Liver (tissue), 9 donors: Measurements from ENCODE around the gene GALNT9. TPM values are rescaled to one million over a fixed set of nuclear protein-coding genes. Genes with fewer than 3 reads are reported as not detected.

ENCODE experiments used
- DNase-seq: peaks from one replicate; pipeline ENCODE4 v3.0.0-alpha.2; 2017; ENCODE audit warnings: low spot score
- H3K27ac ChIP-seq, 2 donors: one replicate each; pipeline ENCODE4 v1.7.0; 2013; ENCODE audit warnings: inconsistent platforms in 2 of 2, low read length in 2 of 2, control low read depth in 1 of 2, low read depth in 1 of 2, mild to moderate bottlenecking in 1 of 2
- H3K27me3 ChIP-seq, 4 donors: one replicate each; pipeline versions ENCODE4 v1.6.1 to v1.7.0; 2013; ENCODE audit warnings: low read length in 3 of 4, inconsistent platforms in 1 of 4, mild to moderate bottlenecking in 1 of 4, moderate library complexity in 1 of 4; ENCODE audit not compliant: control insufficient read depth in 4 of 4, insufficient read depth in 4 of 4
- H3K36me3 ChIP-seq, 4 donors: one replicate each; pipeline versions ENCODE4 v1.6.1 to v1.7.0; 2013; ENCODE audit warnings: low read length in 3 of 4, mild to moderate bottlenecking in 3 of 4, low read depth in 1 of 4, moderate library complexity in 1 of 4; ENCODE audit not compliant: control insufficient read depth in 4 of 4, insufficient read depth in 3 of 4
- H3K4me1 ChIP-seq, 4 donors: one replicate each; pipeline versions ENCODE4 v1.6.1 to v1.7.0; 2013; ENCODE audit warnings: low read length in 3 of 4, mild to moderate bottlenecking in 3 of 4, moderate library complexity in 1 of 4; ENCODE audit not compliant: control insufficient read depth in 4 of 4, insufficient read depth in 4 of 4
- H3K4me3 ChIP-seq, 3 donors: one replicate each; pipeline versions ENCODE4 v1.6.1 to v1.7.0; 2013; ENCODE audit warnings: low read length in 3 of 3, control low read depth in 1 of 3, low read depth in 1 of 3, mild to moderate bottlenecking in 1 of 3
- H3K9ac ChIP-seq, 2 donors: one replicate each; pipeline ENCODE4 v1.7.0; 2013; ENCODE audit warnings: low read length in 2 of 2, mild to moderate bottlenecking in 2 of 2, moderate library complexity in 2 of 2, control low read depth in 1 of 2, low read depth in 1 of 2
- H3K9me3 ChIP-seq, 4 donors: one replicate each; pipeline versions ENCODE4 v1.6.1 to v1.7.0; 2013; ENCODE audit warnings: low read length in 3 of 4; ENCODE audit not compliant: control insufficient read depth in 4 of 4
- ATF3 ChIP-seq: IDR thresholded peaks from 2 replicates; pipeline ENCODE4 v1.6.1; 2016; ENCODE audit warnings: antibody characterized with exemption
- CTCF ChIP-seq: fragments of 150-350 bp; IDR thresholded peaks from 2 replicates; pipeline ENCODE4 v1.5.1; 2017; ENCODE audit warnings: improper control_type of control experiment, low read depth, low read length; ENCODE audit not compliant: missing input control
- EGR1 ChIP-seq, 2 donors: IDR thresholded peaks; 2 replicates each; pipeline ENCODE4 v1.6.1; 2016 to 2018; ENCODE audit warnings: antibody characterized with exemption in 2 of 2, low read depth in 2 of 2
- FOXA1 ChIP-seq: IDR thresholded peaks from 2 replicates; pipeline ENCODE4 v1.6.1; 2016; ENCODE audit warnings: antibody characterized with exemption
- FOXA2 ChIP-seq: IDR thresholded peaks from 2 replicates; pipeline ENCODE4 v1.6.1; 2016; ENCODE audit warnings: antibody characterized with exemption
- GABPA ChIP-seq, 2 donors: IDR thresholded peaks in 1 of 2; conservative IDR thresholded peaks in 1 of 2; 2 replicates each; pipeline ENCODE4 v1.6.1; 2016; ENCODE audit warnings: antibody characterized with exemption in 2 of 2, mild to moderate bottlenecking in 1 of 2, moderate library complexity in 1 of 2
- HNF4A ChIP-seq, 2 donors: conservative IDR thresholded peaks; 2 replicates each; pipeline ENCODE4 v1.6.1; 2016; ENCODE audit warnings: antibody characterized with exemption in 2 of 2, mild to moderate bottlenecking in 2 of 2
- HNF4G ChIP-seq: IDR thresholded peaks from 2 replicates; pipeline ENCODE4 v1.6.1; 2016; ENCODE audit warnings: antibody characterized with exemption
- JUND ChIP-seq, 2 donors: IDR thresholded peaks; 2 replicates each; pipeline ENCODE4 v1.6.1; 2016; ENCODE audit warnings: antibody characterized with exemption in 2 of 2
- MAX ChIP-seq: IDR thresholded peaks from 2 replicates; pipeline ENCODE4 v1.6.1; 2016; ENCODE audit warnings: antibody characterized with exemption
- NR2F2 ChIP-seq: IDR thresholded peaks from 2 replicates; pipeline ENCODE4 v1.6.1; 2016; ENCODE audit warnings: antibody characterized with exemption
- RAD21 ChIP-seq, 2 donors: IDR thresholded peaks; 2 replicates each; pipeline ENCODE4 v1.6.1; 2016; ENCODE audit warnings: antibody characterized with exemption in 2 of 2, mild to moderate bottlenecking in 2 of 2
- RXRA ChIP-seq, 2 donors: IDR thresholded peaks; 2 replicates each; pipeline ENCODE4 v1.6.1; 2017 to 2018; ENCODE audit warnings: antibody characterized with exemption in 2 of 2, mild to moderate bottlenecking in 1 of 2
- SP1 ChIP-seq: IDR thresholded peaks from 2 replicates; pipeline ENCODE4 v1.6.1; 2018; ENCODE audit warnings: antibody characterized with exemption, mild to moderate bottlenecking
- YY1 ChIP-seq: IDR thresholded peaks from 2 replicates; pipeline ENCODE4 v1.6.1; 2016; ENCODE audit warnings: antibody characterized with exemption, mild to moderate bottlenecking
- WGBS: extraction: QIAGEN DNeasy Blood & Tissue Kit; methylation state at CpG from one replicate; pipeline ENCODE4 v1.1.7; 2013; 5-methylcytosine and 5-hydroxymethylcytosine counted together
- polyA plus RNA-seq, 2 donors: library from polyadenylated mRNA; stranded (reverse) in 1 of 2; unstranded in 1 of 2; fragments of 200-250 nt in 1 of 2; fragments of >200 nt in 1 of 2; fragmentation: Nextera tagmentation in 1 of 2; extraction: Ambion mirVana in 1 of 2; gene quantifications; one replicate each; pipeline versions ENCODE4 v1.2.1 to v1.2.3, GENCODE V29; 2013 to 2015
- total RNA-seq, 2 donors: library from RNA; depleted of rRNA; stranded (reverse); fragments of >200 nt; gene quantifications; one replicate each; pipeline ENCODE4 v1.2.3, GENCODE V29; 2014
- TF ChIP-seq, protein P1 (sequence below): IDR thresholded peaks from 2 replicates; pipeline ENCODE4 v1.6.1; 2016; ENCODE audit warnings: antibody characterized with exemption, mild to moderate bottlenecking
- TF ChIP-seq, protein P2 (sequence below): IDR thresholded peaks from 2 replicates; pipeline ENCODE4 v1.6.1; 2016; ENCODE audit warnings: antibody characterized with exemption
- donor health status: healthy.
- donor health status: healthy.
- donor health status: healthy.
- donor health status: healthy.
- donor health status: healthy.

Gene GALNT9
- total and polyA plus RNA-seq, 4 donors, result 0.05 to 0.25 (median 0.09) TPM; not detected in 1

- H3K36me3 ChIP-seq, result no peaks in the 10 kb centered on the region
- WGBS, result 93% methylated on average over 23 of the region's 23 CpGs
- DNase-seq, result no peak
- H3K27ac ChIP-seq, result no peak overlapping the region
- no peak overlapping the region for H3K4me3 ChIP-seq
- TF ChIP-seq SP1, result no peak
- TF ChIP-seq NR2F2, result no peak
- no peak for TF ChIP-seq JUND (IDR thresholded peaks at IDR 0.05)
- TF ChIP-seq, protein P1, sequence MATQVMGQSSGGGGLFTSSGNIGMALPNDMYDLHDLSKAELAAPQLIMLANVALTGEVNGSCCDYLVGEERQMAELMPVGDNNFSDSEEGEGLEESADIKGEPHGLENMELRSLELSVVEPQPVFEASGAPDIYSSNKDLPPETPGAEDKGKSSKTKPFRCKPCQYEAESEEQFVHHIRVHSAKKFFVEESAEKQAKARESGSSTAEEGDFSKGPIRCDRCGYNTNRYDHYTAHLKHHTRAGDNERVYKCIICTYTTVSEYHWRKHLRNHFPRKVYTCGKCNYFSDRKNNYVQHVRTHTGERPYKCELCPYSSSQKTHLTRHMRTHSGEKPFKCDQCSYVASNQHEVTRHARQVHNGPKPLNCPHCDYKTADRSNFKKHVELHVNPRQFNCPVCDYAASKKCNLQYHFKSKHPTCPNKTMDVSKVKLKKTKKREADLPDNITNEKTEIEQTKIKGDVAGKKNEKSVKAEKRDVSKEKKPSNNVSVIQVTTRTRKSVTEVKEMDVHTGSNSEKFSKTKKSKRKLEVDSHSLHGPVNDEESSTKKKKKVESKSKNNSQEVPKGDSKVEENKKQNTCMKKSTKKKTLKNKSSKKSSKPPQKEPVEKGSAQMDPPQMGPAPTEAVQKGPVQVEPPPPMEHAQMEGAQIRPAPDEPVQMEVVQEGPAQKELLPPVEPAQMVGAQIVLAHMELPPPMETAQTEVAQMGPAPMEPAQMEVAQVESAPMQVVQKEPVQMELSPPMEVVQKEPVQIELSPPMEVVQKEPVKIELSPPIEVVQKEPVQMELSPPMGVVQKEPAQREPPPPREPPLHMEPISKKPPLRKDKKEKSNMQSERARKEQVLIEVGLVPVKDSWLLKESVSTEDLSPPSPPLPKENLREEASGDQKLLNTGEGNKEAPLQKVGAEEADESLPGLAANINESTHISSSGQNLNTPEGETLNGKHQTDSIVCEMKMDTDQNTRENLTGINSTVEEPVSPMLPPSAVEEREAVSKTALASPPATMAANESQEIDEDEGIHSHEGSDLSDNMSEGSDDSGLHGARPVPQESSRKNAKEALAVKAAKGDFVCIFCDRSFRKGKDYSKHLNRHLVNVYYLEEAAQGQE, result no peak
- no peak for TF ChIP-seq ATF3
- TF ChIP-seq, protein P2, sequence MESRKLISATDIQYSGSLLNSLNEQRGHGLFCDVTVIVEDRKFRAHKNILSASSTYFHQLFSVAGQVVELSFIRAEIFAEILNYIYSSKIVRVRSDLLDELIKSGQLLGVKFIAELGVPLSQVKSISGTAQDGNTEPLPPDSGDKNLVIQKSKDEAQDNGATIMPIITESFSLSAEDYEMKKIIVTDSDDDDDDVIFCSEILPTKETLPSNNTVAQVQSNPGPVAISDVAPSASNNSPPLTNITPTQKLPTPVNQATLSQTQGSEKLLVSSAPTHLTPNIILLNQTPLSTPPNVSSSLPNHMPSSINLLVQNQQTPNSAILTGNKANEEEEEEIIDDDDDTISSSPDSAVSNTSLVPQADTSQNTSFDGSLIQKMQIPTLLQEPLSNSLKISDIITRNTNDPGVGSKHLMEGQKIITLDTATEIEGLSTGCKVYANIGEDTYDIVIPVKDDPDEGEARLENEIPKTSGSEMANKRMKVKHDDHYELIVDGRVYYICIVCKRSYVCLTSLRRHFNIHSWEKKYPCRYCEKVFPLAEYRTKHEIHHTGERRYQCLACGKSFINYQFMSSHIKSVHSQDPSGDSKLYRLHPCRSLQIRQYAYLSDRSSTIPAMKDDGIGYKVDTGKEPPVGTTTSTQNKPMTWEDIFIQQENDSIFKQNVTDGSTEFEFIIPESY, result no peak
- TF ChIP-seq RXRA (IDR thresholded peaks at IDR 0.05), result no peak
- TF ChIP-seq RAD21 (IDR thresholded peaks at IDR 0.05), result no peak
- no peak for TF ChIP-seq CTCF
- TF ChIP-seq FOXA2, result no peak
- no peak for TF ChIP-seq GABPA (IDR thresholded peaks at IDR 0.05 in 1 of 2, conservative IDR thresholded peaks at IDR 0.05 in 1 of 2)
- no peak for TF ChIP-seq HNF4G
- no peak for TF ChIP-seq YY1
- no peak for TF ChIP-seq HNF4A (conservative IDR thresholded peaks at IDR 0.05)
- TF ChIP-seq MAX, result no peak
- no peak for TF ChIP-seq EGR1 (IDR thresholded peaks at IDR 0.05; ENCODE audit: low read depth in 2 of 2)
- no peak overlapping the region for H3K9ac ChIP-seq
- no peaks in the 10 kb centered on the region for H3K27me3 ChIP-seq
- H3K4me1 ChIP-seq, result no peaks in the 10 kb centered on the region
- no peaks in the 10 kb centered on the region for H3K9me3 ChIP-seq
These were observed 15.2 kb upstream of the GALNT9 start for GRCh38 chr12:132344601-132345000.

DNA sequence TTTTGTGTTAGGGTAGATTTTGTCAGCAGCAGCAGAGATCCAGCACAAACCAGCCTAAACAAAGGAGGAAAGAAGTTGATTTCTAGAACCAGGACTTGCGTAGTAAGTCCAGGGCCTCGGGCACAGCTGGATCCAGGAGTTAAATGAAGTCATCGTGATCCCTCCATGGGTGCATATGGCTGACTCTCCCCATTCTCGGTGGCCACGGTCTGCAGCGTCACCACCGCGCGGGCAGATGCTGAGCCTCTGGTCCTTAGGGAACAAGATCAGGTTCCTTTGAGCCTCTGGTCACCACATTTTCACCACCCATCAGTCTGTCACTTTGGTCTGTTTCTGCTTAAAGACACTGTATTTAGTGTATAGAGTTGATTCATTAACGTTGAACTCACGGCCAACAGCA is 14.8 kb upstream of the GALNT9 start:
- H3K36me3 ChIP-seq, result no peaks in the 10 kb centered on the region
- WGBS, result 89% methylated on average over 11 of the region's 11 CpGs
- H3K27ac ChIP-seq, result no peak overlapping the region
- H3K4me1 ChIP-seq, result no peaks in the 10 kb centered on the region
- DNase-seq, result no peak
- H3K9me3 ChIP-seq, result no peaks in the 10 kb centered on the region
- no peak overlapping the region for H3K4me3 ChIP-seq
- H3K9ac ChIP-seq, result no peak overlapping the region
- no peaks in the 10 kb centered on the region for H3K27me3 ChIP-seq
- TF ChIP-seq HNF4G, result no peak
- TF ChIP-seq RXRA (IDR thresholded peaks at IDR 0.05), result no peak
- TF ChIP-seq GABPA (IDR thresholded peaks at IDR 0.05 in 1 of 2, conservative IDR thresholded peaks at IDR 0.05 in 1 of 2), result no peak
- no peak for TF ChIP-seq ATF3
- no peak for TF ChIP-seq HNF4A (conservative IDR thresholded peaks at IDR 0.05)
- TF ChIP-seq, protein P1, result no peak
- no peak for TF ChIP-seq FOXA1
- TF ChIP-seq FOXA2, result no peak
- TF ChIP-seq RAD21 (IDR thresholded peaks at IDR 0.05), result no peak
- TF ChIP-seq, protein P2, result no peak
